GM15510 (cell line): Measurements from ENCODE around the gene PKD1L1.

Source experiments
- POLR2A ChIP-seq: IDR thresholded peaks from 3 replicates; pipeline ENCODE4 v1.6.1; 2011; ENCODE audit warnings: borderline replicate concordance; ENCODE audit not compliant: insufficient read length; ENCODE audit errors: extremely low read depth

PKD1L1 gene

DNA sequence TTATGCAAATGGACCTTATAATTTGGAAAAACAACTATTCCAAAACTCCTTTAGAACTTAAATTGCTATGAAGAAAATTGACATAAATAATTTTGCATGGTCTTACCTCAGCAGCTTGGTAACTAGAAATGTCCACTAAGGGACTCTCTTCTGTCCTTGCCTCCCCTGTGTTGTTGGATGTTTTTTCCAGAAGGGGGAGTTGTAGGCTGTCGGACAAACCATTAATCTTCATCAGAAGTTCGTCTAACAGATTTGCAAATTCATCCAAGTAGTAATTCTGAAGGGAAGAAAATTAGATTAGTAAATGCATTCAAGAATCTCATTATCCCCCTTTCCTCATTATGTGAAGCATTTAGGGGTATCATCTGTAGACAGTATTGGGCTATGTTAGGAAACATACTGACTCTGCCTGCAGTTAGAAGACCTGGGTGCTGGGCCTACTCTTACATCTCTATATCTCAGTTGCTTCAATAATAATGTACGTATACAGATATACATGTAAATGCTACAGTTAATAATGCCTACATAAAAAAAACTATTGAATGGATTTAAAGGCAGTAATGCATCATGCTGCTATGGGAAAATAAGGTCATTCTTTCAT, 155.6 kb downstream of the PKD1L1 start:
- TF ChIP-seq POLR2A, result no peak

DNA sequence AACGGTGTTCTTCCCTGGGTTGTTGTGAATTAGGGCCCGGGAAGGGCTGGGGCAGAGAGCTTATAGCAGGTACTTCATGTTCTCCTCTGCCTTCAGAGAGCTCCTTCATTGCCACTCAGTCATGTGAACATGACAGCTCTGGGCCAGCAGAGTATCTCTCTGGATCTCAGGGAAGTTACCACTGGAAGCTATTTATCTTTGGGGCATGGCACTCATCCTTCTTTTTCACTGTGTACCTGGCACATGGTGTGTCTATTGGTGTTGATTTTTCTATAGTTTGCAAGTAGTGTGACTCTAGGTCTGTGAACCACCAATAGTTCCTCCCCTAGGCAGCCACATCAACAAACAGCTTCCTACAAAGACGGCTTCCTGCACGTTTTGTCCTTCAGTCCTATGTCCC, 156.6 kb downstream of the PKD1L1 start:
- no peak for TF ChIP-seq POLR2A

DNA sequence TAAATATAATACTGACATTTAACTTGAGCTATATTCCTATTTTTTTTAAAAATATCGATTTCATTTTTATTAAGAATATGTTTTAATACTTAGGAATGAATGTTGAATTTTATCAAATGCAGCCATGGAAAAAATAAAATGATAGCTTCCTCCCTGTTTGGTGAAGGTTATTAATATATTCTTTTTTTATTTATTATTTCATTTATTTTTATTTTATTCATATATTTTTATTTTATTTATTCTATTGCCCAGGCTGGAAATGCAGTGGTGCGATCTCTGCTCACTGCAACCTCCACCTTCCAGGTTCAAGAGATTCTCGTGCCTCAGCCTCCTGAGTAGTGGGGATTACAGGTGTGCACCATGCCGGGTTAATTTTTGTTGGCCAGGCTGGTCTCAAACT, 160.2 kb downstream of the PKD1L1 start:
- TF ChIP-seq POLR2A, result no peak

DNA sequence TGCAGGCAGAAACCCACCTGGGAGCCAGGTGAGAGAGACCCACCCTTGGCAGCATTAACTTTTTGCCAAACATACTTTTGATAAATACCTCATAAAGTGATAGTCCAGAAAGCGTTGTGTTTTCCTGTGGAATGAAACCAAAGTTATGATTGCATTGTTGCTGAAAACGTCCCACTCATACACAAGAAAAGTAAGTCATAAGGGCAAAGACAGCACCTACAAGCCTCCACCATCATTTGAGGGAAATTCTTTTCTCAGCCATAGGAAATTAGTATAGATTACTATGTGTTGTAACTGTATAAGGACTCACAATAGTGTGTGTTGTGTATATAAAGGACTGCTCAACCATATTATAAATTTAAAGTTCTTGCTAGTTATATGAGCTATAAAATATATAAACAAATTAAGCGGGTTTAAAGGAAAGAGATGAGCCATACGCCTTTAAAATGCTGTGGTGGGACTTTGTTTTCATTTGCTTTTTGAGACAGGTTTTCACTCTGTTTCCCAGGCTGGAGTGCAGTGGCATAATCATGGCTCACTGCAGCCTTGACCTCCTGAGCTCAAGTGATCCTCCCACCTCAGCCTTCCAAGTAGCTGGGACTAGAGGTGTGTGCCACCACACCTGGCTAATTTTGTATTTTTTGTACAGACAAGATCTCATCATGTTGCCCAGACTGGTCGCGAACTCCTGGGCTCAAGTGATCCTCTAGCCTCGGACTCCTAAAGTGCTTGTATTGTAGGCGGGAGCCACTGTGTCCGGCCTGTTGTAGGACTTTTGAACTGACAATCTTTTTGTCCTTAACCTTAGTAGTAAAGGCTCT, 160.8 kb downstream of the PKD1L1 start:
- TF ChIP-seq POLR2A, result no peak

DNA sequence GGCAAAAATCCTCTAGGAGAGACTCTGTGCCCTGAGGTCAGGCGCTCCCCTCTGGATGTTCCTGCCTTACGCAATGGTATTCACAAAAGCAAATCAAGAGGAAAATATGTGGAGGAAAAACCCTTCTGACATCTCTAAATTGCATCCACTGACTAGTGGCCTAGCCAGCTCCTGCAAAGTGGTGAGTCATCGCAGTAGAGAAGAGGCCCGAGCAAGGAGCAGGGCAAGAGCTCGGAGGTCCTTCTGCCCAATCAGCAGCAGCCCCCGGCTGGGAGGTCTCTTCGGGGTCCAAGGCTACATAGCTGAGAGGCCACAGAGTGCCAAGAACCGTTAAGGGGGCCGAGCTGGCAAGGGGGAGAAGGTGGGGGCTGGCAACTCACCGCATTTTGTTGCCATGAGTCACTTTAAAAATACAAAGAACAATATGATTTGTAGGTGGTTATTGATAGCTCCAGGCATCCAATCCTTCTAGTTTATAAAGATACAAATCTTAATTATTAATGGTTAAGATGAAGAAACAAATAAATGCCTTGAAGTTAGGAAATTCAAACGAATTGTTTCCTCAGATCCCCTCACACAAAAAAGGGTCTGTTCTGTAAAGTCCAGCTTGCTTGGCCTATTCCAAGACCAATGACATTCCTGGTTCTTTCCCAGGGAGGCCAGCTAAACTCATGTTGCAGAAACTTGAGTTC, 161.6 kb downstream of the PKD1L1 start:
- TF ChIP-seq POLR2A, result no peak

DNA sequence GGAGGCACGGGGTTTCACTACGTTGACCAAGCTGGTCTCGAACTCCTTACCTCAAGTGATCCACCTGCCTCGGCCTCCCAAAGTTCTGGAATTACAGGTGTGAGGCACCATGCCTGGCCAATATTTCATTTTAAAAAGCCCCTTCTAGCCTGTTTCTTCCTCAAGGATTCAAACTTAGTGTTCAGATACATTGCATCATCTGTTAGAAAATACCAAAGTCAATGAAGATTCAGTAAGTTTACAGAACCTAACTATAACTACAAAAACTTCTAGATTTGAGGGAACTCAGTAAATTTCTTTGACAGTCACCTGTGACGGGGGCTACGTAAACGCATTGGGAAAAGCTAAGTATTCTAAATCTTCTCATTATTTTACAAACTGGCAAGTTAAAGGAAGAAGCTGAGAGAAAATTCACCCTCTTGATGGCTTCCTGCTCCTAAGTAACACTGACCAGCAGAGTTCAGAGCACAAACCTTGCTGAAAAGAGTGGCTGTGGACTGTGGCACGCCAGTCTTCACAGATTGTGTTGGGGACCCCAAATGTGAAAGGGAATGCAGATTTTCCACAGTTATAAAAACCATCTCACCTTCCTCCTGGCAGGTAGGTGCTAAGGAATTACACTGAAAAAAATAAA, 162.2 kb downstream of the PKD1L1 start:
- no peak for TF ChIP-seq POLR2A

DNA sequence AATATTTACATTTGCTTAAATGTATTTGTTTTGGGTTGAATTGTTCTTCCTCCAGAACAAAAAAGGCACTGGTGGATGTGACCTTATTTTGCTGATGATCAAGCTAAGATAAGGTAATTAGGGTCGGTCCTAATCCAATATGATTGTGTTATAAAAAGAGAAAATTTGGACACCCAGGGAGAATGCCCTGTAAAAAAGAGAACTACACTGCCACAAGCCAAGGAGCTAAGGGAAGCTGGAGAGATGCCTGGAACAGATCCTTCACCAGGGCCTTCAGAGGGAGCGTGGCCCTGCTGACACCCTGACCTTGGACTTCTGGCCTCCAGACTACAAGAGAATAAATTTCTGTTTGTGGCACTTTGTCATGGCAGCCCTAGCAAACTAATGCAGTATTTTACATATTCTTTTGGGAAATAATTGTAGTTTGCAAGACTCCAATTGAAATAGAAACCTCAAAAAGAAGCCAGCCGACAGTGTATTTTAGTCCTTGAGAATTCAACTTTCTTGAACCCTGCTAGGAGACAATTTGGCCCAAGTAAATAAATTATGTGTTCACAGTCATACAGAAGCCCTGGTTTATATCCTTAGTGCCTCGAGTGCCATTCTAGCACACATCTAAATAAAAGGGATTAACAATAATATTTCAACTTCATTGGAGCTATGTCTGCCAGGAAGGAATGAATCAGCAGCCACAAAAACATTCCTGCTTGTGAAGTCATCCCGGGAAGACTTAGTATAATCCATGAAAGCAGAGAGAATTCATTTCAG, 164.6 kb downstream of the PKD1L1 start:
- TF ChIP-seq POLR2A, result no peak

DNA sequence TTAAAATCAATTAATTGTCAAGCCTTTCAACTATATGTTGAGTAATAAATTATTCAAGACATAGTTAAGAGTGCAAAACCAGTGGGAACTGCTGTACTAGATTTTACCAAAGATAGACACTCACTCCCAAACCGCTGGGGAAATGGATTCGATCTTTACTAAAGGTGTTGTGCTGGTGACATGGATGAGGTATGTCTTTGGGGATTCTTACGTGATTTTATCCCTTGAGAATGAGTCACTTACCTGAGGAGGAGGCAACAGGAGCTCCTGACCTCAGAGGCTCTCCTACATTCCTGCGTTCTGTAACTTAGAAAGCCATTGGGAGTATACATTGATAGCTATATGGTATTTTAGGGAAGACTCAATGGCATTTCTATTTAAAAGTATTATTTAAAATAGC, 165.5 kb downstream of the PKD1L1 start:
- TF ChIP-seq POLR2A, result no peak

DNA sequence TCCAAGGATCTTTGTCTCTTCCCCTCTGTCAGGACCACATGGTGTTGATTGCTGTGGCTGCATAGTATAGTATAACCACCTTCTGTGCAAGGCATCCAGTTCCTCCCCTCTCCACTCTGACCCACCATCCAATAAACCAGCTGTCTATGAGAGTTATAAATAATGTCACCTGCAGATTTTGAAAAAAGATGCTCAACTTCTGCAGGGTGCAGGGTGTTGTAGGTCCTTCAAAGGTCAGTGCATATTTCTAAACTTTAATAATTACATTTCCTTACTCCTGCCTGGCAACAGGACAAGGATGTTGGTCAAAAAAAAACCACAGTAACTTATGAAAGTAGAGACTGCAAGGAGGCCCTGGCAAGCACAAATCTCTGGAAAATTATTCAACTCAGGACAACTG, 166.2 kb downstream of the PKD1L1 start:
- TF ChIP-seq POLR2A, result no peak

DNA sequence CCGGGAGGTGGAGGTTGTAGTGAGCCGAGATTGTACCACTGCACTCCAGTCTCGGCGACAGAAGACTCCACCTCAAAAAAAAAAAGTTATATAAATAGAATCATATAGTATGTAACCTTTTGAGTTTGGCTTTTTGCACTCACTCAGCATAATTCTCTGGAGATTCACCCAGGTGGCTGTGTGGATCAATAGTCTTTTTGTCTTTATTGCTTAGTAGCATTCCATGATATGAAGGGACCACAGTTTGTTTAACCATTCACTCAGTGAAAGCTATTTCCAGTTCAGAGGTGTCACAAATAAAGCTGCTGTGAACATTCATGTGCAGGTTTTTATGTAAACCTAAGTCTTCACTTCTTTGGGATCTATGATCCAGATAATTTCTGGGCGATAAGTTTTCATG, 167.7 kb downstream of the PKD1L1 start:
- no peak for TF ChIP-seq POLR2A

DNA sequence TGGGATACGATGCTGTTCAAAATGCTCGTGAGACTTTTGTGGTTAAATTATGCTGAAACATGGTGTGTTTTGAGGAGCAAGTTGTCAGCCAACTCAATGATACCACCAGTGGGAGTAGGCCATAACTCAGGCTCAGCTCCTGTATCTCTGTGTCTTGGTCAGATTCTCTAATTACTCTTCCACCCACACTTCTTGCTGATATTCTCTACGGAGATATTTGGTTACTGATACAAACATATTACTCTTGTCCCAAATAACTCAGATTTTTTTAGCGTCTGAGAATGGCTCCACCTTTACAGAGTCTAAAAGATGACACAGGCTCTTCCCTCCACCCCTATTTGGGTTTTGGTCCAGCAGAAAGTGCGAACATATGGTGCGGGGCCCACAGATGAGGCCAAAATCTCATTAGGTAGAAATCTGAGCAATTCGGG, 168.9 kb downstream of the PKD1L1 start:
- TF ChIP-seq POLR2A, result no peak

DNA sequence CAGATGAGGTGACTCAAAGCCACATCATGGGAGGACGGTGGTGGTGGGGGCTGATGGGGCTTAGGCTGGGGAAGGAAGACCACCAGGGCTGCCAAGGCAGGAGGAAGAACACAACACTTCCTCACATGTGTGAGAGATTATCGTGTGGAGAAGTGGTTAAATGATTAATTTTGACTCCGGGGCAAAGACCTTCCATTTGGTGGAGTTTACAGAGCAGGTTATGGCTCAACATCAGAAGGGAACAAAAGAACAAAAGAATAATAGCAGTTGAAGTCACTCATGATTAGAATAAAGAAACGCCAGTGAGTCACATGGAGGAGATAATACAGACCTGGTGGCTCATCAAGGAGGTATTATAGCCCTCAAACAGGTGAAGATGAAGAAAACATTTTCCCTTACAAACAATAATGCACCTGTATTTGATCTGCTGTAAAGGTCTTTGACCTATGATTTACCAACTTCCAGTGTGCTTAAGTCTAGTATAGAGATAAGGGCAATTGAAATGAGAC, 170.1 kb downstream of the PKD1L1 start:
- TF ChIP-seq POLR2A, result no peak

DNA sequence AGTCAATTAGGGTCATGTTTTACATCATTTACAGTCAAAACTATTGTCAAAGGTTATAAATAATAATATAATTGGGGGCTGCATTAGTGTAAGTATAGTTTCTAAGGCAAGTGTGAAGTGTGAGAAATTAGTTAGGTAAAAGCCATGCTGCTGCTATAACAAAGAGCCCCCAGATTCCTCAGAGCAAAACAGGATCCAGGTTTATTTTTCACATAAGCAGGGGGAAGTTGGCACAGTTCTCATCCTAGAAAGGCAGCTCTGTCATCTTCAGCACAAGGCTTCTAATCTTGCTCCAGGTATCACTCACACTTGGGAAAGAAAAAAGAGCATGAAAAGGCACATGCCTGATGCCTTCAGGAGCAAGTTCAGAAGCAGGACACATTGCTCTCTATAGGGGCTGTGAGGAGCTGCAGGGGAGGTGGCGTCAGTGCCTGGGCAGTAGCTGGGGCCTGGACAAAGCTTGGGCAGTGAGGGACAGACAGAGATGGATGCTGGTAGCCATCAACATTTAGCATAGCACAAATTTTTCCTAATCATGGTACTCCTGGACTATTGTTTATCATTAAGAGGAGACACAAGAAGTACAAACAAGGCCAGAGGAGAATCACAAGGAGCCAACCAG, 170.6 kb downstream of the PKD1L1 start:
- no peak for TF ChIP-seq POLR2A

DNA sequence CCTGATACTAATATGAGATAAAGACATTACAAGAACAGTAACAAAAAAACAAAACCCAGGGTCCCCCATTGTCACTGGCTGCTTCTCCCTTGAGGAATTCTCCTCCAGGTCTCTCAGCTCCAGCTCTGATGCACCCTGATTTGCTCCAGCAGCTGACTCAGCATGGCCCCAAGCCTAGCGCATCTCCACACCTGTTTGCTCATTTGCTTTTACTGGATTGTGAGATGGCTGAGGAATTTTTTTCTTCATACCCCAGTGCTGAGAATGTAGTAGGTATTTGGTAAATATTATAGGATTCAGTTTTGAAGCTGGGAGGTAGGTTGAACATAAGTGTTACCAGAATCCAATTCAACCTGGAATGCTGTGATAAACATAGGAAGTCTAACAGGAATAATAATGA, 171.9 kb downstream of the PKD1L1 start:
- no peak for TF ChIP-seq POLR2A
